Femur (tissue), 1 donor: ENCODE measurements around the gene NRXN3.

Experiments used
- DNase-seq: peaks from one replicate; pipeline ENCODE4 v3.0.0-alpha.2; 2017

Gene NRXN3

DNA sequence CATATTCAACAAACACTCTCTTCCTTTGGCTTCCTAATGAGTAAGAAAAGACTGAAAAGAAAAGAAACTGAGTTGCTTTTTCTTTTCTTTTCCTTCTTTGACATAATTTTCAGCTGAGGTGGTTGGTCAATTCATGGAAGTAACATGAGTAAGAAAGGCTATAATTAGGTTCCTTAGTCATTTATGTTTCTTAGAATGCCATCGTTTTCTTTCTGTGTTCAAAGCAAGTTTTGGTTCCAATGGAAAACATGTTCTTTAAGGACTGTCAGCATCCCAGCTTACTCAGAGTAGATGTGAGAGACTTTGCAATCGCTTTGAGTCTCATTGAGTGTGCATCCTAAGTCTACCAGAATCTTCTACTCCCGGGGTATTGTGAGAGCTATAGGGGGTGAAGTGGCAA is 1158.7 kb downstream of the NRXN3 start:
- no peak for DNase-seq

- DNase-seq: no peak
Observed at GRCh38 chr14:79331830-79332229, 1161.7 kb downstream of the NRXN3 start.

- no peak for DNase-seq
Observed at GRCh38 chr14:79332504-79333197, 1162.5 kb downstream of the NRXN3 start.

GRCh38 chr14:79333198-79333546 is 1163.0 kb downstream of the NRXN3 start:
- no peak for DNase-seq

GRCh38 chr14:79334272-79334671 is 1164.1 kb downstream of the NRXN3 start:
- DNase-seq: no peak

DNA sequence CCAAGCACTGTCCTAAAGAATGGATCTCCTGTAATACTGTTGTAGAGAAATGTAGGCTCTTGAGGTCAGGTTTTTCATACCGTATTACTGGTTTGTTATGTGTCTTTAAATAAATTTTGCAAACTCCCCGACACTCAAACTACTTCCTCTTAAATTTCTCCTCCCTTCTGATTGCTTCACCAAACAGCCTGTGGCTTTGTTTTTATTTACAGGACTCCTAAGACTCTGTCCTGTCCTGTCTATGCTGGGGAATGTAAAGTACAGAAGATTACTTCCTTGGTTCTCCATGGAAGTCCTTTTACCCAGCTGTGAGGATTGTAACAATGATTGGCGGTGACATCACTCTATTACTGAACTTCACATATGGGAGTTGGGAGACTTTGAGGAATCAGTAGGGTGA is 1167.6 kb downstream of the NRXN3 start:
- DNase-seq: no peak

DNA sequence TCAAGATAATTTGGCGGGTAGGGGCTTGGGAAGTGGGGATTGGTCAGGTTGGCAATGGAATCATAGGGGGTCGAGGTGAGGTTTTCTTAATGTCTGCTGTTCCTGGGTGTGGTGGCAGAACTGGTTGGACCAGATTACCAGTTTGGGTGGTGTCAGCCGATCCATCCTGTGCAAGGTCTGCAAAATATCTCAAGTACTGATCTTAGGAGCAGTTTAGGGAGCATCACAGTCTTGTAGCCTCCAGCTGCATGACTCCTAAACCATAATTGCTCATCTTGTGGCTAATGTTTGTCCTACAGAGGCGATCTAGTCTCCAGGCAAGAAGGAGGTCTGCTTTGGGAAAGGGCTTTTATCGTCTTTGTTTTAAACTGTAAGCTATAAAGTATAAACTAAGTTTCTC is 1172.8 kb downstream of the NRXN3 start:
- no peak for DNase-seq

DNA sequence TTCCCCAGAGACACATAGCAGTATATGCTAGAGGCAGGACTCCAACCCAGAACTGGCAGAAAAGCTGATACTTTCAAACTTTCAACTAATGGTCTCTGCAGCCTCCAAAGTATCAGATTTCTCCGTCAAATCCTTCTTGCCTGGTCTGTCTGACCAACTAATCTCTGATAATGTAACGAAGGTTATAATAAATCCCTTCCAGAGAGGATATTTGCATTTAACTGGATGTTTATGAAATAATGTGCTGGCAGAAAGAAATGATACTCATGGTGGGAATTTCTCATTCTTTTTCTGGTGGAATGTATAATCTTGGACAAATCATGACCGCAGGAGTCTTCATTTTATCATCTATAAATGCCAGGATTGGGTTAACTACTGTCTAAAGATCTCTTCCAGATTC is 1180.8 kb downstream of the NRXN3 start:
- DNase-seq: no peak

DNA sequence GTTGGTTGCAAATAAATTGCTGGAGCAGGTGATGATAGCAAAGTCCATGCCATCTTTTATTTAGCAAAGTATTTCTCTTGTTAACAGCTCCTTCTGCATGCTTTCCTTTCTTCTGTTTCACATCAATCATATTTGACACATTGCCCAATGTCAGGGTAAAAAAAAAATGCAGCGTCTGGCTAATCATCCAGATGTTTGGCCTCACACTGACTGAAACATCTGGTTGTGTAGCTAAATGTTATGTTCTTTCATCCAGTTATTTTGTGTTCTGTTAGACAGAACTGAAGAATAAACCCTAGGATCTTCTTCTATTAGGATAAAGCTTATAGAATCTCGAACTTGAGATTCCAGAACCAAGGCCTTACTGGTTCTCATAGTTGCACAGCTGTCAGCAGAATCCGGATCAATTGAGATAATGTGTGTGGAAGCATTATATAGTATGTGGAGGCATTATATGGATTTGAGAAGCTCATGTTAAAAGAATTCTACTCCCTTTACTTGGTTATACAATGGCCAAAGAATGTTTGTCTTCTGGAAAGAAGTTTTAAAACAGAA is 1182.0 kb downstream of the NRXN3 start:
- DNase-seq: no peak

DNA sequence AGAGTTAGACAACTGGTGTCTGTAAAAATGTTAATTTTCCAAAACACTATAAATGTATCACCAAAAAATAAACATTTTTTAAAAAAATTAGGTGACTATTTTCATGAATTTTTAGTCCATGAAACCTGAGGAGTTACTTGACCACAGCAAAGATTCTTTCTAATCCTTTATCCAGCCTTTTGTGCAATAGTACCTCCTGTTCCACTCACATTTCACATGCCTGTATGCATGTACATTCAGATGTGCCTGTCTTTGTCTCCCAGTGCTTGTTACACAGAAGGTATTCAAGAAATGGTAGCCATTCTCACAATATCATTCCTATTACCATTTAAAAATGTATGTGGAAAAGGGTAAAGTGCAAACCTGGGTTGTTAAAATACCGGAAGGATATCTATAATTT is 1184.2 kb downstream of the NRXN3 start:
- no peak for DNase-seq

DNA sequence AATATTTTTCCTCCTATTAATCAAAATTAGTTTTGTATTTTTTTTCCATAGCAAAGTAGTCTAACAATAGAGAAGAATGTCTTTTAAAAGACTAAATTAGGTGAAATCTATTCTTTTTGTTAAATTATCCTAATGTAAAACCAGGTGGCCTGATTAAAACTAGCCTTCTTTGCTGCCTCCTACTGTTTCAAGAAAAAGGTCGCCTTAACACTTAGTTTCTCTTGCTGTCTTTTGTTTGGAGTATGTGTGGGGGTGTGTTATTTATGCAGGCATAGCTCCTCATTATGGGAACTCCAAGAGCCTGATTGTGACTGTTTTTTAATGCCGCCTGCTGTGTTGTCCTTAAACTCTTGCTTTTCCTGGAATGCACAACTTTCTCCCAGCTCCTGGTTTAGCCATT is 1185.9 kb downstream of the NRXN3 start:
- no peak for DNase-seq

GRCh38 chr14:79357307-79357706 is 1187.1 kb downstream of the NRXN3 start:
- no peak for DNase-seq

DNA sequence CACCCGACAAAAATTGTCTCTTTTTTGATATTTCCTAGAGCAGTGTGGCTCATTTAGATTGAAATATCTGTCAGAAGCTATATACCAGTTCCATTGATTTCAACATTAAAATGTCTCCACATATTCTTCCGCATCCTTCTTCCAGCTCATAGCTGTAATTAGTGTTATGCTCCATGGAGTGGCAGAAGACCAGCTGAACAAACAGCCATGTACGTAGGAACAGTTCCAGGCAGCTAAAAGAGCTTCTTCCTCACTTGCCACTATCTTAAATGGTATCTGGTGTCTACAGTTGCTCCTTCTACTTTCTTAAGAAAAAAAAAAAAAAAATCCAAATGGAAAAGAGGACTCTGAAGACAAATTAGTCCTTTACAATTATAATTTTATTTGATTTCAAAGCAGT is 1193.1 kb downstream of the NRXN3 start:
- DNase-seq: no peak

- DNase-seq: no peak
Observed at GRCh38 chr14:79369359-79370332, 1199.5 kb downstream of the NRXN3 start.

GRCh38 chr14:79370969-79371368 is 1200.8 kb downstream of the NRXN3 start:
- DNase-seq: no peak

GRCh38 chr14:79373451-79373850 is 1203.3 kb downstream of the NRXN3 start:
- DNase-seq: no peak

- no peak for DNase-seq
Observed at GRCh38 chr14:79375356-79375755, 1205.2 kb downstream of the NRXN3 start.

DNA sequence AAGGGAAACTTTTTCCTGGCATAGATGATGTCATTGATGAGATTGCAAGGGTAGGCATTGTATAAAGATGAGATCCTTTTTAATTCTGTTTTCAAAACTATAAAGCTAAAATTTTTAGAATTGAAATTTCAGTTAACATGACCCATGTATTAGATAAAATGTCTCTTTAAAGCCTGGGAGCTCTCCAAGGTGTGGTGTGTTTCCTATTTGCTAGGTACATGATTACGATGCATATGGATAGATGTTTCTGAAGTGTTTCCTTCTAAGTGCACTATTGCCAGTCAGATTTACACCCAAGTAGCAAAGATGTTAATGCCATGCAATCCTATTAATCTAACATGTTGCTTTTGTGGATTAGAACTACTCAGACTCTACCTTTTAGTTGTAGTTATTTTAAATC is 1206.4 kb downstream of the NRXN3 start:
- no peak for DNase-seq

DNA sequence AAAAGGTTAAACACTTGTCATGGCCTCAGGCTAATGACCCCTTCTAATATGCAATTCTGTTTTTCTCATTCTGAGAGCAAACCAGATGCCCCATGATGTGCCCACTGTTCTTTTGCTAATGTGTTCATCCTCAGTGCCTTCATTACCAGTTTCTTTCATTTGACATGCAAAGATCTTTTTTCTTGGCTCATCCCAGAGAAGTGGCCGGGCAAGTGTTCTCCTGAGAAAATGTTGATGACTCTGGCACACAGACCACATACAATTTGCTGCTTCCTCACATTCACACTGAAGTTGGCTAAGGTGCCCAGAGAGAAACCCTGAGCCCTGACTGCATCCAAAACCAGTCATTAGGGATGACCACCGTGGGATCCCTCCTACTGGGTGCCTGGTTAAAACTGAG is 1207.8 kb downstream of the NRXN3 start:
- no peak for DNase-seq

GRCh38 chr14:79379266-79379665 is 1209.1 kb downstream of the NRXN3 start:
- DNase-seq: no peak

GRCh38 chr14:79383031-79383430 is 1212.9 kb downstream of the NRXN3 start:
- no peak for DNase-seq

- DNase-seq: no peak
Observed at GRCh38 chr14:79383475-79383874, 1213.3 kb downstream of the NRXN3 start.

DNA sequence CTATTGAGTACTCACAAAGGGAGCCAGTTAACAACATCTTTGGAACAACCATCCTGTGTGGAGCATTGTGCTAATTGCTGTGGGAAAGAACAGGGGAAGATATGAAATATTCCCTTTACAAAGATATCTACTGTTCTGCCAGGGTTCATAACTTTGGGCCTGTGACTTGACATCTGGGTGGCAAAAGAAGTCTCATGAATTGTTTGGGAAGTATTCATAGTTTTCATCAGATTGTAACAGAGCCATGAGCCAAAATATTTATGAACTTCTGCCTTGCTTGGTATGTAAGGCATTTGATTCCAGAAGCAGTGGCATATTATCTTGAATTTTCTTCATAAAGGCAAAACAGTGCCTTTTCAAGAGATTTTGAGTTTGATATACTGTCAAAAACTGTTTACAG is 1224.9 kb downstream of the NRXN3 start:
- DNase-seq: no peak
